ENCODE data around the gene ACTG1. TPM values are rescaled to one million over a fixed set of nuclear protein-coding genes. Genes with fewer than 3 reads are reported as not detected.

Gene ACTG1
- total and polyA plus RNA-seq, 2 of the 4 experiments (the other 2 are of a cell fraction) = 10,907 to 15,732 TPM

- peak overlapping the region; percentile 89 for H3K27ac ChIP-seq (ENCODE audit: insufficient read depth, low read length)
- 2% methylated on average over 9 of the region's 22 CpGs; no CpG with 5 or more reads in 1 of the 2 experiments for WGBS, 2 experiments (ENCODE audit: extremely low coverage in 2 of 2, insufficient read length in 1 of 2)
- H3K9me3 ChIP-seq (ENCODE audit: control insufficient read depth, insufficient read depth, low read length) = no peaks in the 10 kb centered on the region
- H3K4ac ChIP-seq (ENCODE audit: low read depth, low read length) = peak overlapping the region; percentile 69
- peaks cover 0 to 37% of the 10 kb centered on the region in 2 experiments; a peak in 2 of 4 replicates for H3K79me1 ChIP-seq (ENCODE audit: low read depth in 1 of 2, low read length in 2 of 2)
- DNase-seq (no peak), ATAC-seq (ENCODE audit: low read depth) (no peak)
- no peak overlapping the region for H2BK20ac ChIP-seq (ENCODE audit: low read depth, low read length)
- H3K56ac ChIP-seq (ENCODE audit: extremely low read depth, insufficient read depth, low read length) = peak overlapping the region; percentile 80
- H4K8ac ChIP-seq (ENCODE audit: low read depth in 2 of 2, low read length in 2 of 2) = peak overlapping the region in 1 of 2 experiments; percentile 16; a peak in 1 of 4 replicates
- no peaks in the 10 kb centered on the region for H3K27me3 ChIP-seq (ENCODE audit: control insufficient read depth, insufficient read depth, low read length)
- no peak overlapping the region for H2AK5ac ChIP-seq (ENCODE audit: low read depth, low read length)
- H3K9ac ChIP-seq (ENCODE audit: low read depth, low read length) = peak overlapping the region; percentile 98
- no peak overlapping the region for H4K5ac ChIP-seq (ENCODE audit: low read depth, low read length)
- H3K14ac ChIP-seq (replicated peaks; ENCODE audit: low read depth, low read length) = peak overlapping the region; percentile 93
- peak overlapping the region; percentile 56 for H2AFZ ChIP-seq (replicated peaks; ENCODE audit: low read length, poor library complexity)
- in situ Hi-C loops (cut with MboI; ENCODE audit: low sequenced_read_pairs) = no loop called here
- peak overlapping the region; percentile 86 for H3K23ac ChIP-seq (ENCODE audit: low read depth, low read length)
- H3K4me1 ChIP-seq (ENCODE audit: control insufficient read depth, insufficient read depth, low read length) = peaks cover 2% of the 10 kb centered on the region
- ChIA-PET POLR2A (ENCODE audit: unreplicated experiment) (no interaction called here), CTCF (no interaction called here)
- H2BK15ac ChIP-seq (ENCODE audit: low read depth, low read length) = no peak overlapping the region
- peaks cover 37% of the 10 kb centered on the region for H3K36me3 ChIP-seq (ENCODE audit: control insufficient read depth, insufficient read depth, low read length)
- peak overlapping the region; percentile 75 for H2BK5ac ChIP-seq (ENCODE audit: low read depth, low read length, poor library complexity, severe bottlenecking)
- peaks cover 61% of the 10 kb centered on the region for H4K20me1 ChIP-seq (ENCODE audit: insufficient read depth, low read length)
- TF ChIP-seq RFX5 (IDR thresholded peaks at IDR 0.05; ENCODE audit: low read depth, low read length) (no peak), SMC3 (IDR thresholded peaks at IDR 0.05; ENCODE audit: low read depth, low read length) (no peak), CEBPB (IDR thresholded peaks at IDR 0.05; ENCODE audit: low read depth, low read length) (no peak), MAFK (IDR thresholded peaks at IDR 0.05; ENCODE audit: low read depth, low read length) (no peak), RCOR1 (IDR thresholded peaks at IDR 0.05; ENCODE audit: insufficient replicate concordance, low read length) (no peak), NFE2L2 (IDR thresholded peaks at IDR 0.05; ENCODE audit: low read depth, low read length) (no peak), ELK1 (IDR thresholded peaks at IDR 0.05; ENCODE audit: borderline replicate concordance, low read depth, low read length) (no peak), POLR2A (IDR thresholded peaks at IDR 0.05; ENCODE audit: low read depth, low read length) (no peak), FOS (IDR thresholded peaks at IDR 0.05; ENCODE audit: low read depth, low read length) (no peak), RAD21 (IDR thresholded peaks at IDR 0.05; ENCODE audit: low read length) (no peak)
- no TSS peak for BruUV-seq (replicated peaks)
- H4K91ac ChIP-seq (ENCODE audit: insufficient read depth, low read depth, low read length) = no peak overlapping the region
- H2AK9ac ChIP-seq (replicated peaks; ENCODE audit: low read depth, low read length, poor library complexity) = peak overlapping the region; percentile 85
- no peak overlapping the region for H2BK120ac ChIP-seq (ENCODE audit: low read depth, low read length)
- no peaks in the 10 kb centered on the region for H3K9me1 ChIP-seq (ENCODE audit: insufficient read depth, low read length)
- H3K4me2 ChIP-seq (ENCODE audit: low read depth, low read length) = peak overlapping the region; percentile 70
- peak overlapping the region; percentile 79 for H3K4me3 ChIP-seq (ENCODE audit: insufficient read depth, low read depth, low read length)
- intact Hi-C loops (cut with micrococcal nuclease) = no loop called here
- H3K18ac ChIP-seq (ENCODE audit: low read depth, low read length) = no peak overlapping the region
- dilution Hi-C loops (cut with HindIII; ENCODE audit: low sequenced_read_pairs, unreplicated experiment) = no loop called here
Measured at GRCh38 chr17:81509972-81510784, 2.4 kb downstream of the ACTG1 start.
